ENCODE results near the gene GYS1. TPM values are rescaled to one million over a fixed set of nuclear protein-coding genes. Genes with fewer than 3 reads are reported as not detected.
A peak's percentile ranks its signal among the peaks of the same experiment; 100 is the strongest.

Gene GYS1
- total RNA-seq, 1 donor from 2014 or later, result 71.2 TPM

GRCh38 chr19:48970139-48970766 lies 22.9 kb downstream of the GYS1 start:
- H3K4me1 Mint-ChIP-seq (ENCODE audit: low read depth), result peaks cover 29% of the 10 kb centered on the region
- H3K4me3 Mint-ChIP-seq, result no peak overlapping the region
- H3K27ac Mint-ChIP-seq, result no peak overlapping the region
- H3K27me3 Mint-ChIP-seq (ENCODE audit: insufficient read depth), result no peaks in the 10 kb centered on the region
- intact Hi-C loops (cut with micrococcal nuclease), result loop anchor here (2.0 kb wide), 1 partner anchor 135 kb away; no protein-coding TSS in a partner anchor
- no peak for DNase-seq (ENCODE audit: low spot score)
- peaks cover 30% of the 10 kb centered on the region for H3K36me3 Mint-ChIP-seq (ENCODE audit: low read depth)
- H3K9me3 Mint-ChIP-seq, result no peaks in the 10 kb centered on the region

GRCh38 chr19:48969276-48970138 lies 23.6 kb downstream of the GYS1 start:
- H3K4me3 Mint-ChIP-seq, result no peak overlapping the region
- no peaks in the 10 kb centered on the region for H3K9me3 Mint-ChIP-seq
- H3K4me1 Mint-ChIP-seq (ENCODE audit: low read depth), result peaks cover 32% of the 10 kb centered on the region
- intact Hi-C loops (cut with micrococcal nuclease), result loop anchor here (2.0 to 10.0 kb wide), 3 partner anchors 135 to 322 kb away; partner anchors contain the start of gene CA11
- no peak for DNase-seq (ENCODE audit: low spot score)
- H3K36me3 Mint-ChIP-seq (ENCODE audit: low read depth), result peaks cover 30% of the 10 kb centered on the region
- H3K27ac Mint-ChIP-seq, result no peak overlapping the region
- H3K27me3 Mint-ChIP-seq (ENCODE audit: insufficient read depth), result no peaks in the 10 kb centered on the region

- peaks cover 30% of the 10 kb centered on the region for H3K36me3 Mint-ChIP-seq (ENCODE audit: low read depth)
- H3K27ac Mint-ChIP-seq, result no peak overlapping the region
- H3K9me3 Mint-ChIP-seq, result no peaks in the 10 kb centered on the region
- DNase-seq (ENCODE audit: low spot score), result no peak
- no peak overlapping the region for H3K4me3 Mint-ChIP-seq
- intact Hi-C loops (cut with micrococcal nuclease), result loop anchor here (5.0 to 10.0 kb wide), 2 partner anchors 244 to 322 kb away; partner anchors contain the start of gene CA11
- no peaks in the 10 kb centered on the region for H3K27me3 Mint-ChIP-seq (ENCODE audit: insufficient read depth)
- peaks cover 39% of the 10 kb centered on the region for H3K4me1 Mint-ChIP-seq (ENCODE audit: low read depth)
Measured at GRCh38 chr19:48968813-48969218, 24.3 kb downstream of the GYS1 start.

- no peaks in the 10 kb centered on the region for H3K9me3 Mint-ChIP-seq
- H3K27me3 Mint-ChIP-seq (ENCODE audit: insufficient read depth), result no peaks in the 10 kb centered on the region
- peak overlapping the region; percentile 18 for H3K27ac Mint-ChIP-seq
- peaks cover 45% of the 10 kb centered on the region for H3K4me1 Mint-ChIP-seq (ENCODE audit: low read depth)
- intact Hi-C loops (cut with micrococcal nuclease), result loop anchor here (5.0 to 10.0 kb wide), 2 partner anchors 243 to 321 kb away; partner anchors contain the start of gene CA11
- H3K4me3 Mint-ChIP-seq, result peak overlapping the region; percentile 28
- no peak for DNase-seq (ENCODE audit: low spot score)
- H3K36me3 Mint-ChIP-seq (ENCODE audit: low read depth), result peaks cover 30% of the 10 kb centered on the region
Measured at GRCh38 chr19:48968179-48968661, 24.9 kb downstream of the GYS1 start.

GRCh38 chr19:48967346-48968178 lies 25.5 kb downstream of the GYS1 start:
- Mint-ChIP-seq H3K27me3 (ENCODE audit: insufficient read depth) (no peaks in the 10 kb centered on the region), H3K36me3 (ENCODE audit: low read depth) (peaks cover 26% of the 10 kb centered on the region), H3K27ac (no peak overlapping the region), H3K9me3 (no peaks in the 10 kb centered on the region), H3K4me1 (ENCODE audit: low read depth) (peaks cover 52% of the 10 kb centered on the region), H3K4me3 (peak overlapping the region; percentile 95)
- DNase-seq (ENCODE audit: low spot score), result no peak
- intact Hi-C loops (cut with micrococcal nuclease), result loop anchor here (5.0 to 10.0 kb wide), 2 partner anchors 243 to 320 kb away; partner anchors contain the start of gene CA11

GRCh38 chr19:48966541-48967345 lies 26.4 kb downstream of the GYS1 start:
- H3K4me1 Mint-ChIP-seq (ENCODE audit: low read depth), result peaks cover 59% of the 10 kb centered on the region

GRCh38 chr19:48965806-48966540 lies 27.1 kb downstream of the GYS1 start:
- no peaks in the 10 kb centered on the region for H3K9me3 Mint-ChIP-seq
- H3K4me3 Mint-ChIP-seq, result peak overlapping the region; percentile 95
- H3K27me3 Mint-ChIP-seq (ENCODE audit: insufficient read depth), result no peaks in the 10 kb centered on the region
- peaks cover 26% of the 10 kb centered on the region for H3K36me3 Mint-ChIP-seq (ENCODE audit: low read depth)
- peak overlapping the region; percentile 96 for H3K27ac Mint-ChIP-seq
- DNase-seq (ENCODE audit: low spot score), result peak; percentile 84
- intact Hi-C loops (cut with micrococcal nuclease), result loop anchor here (1.0 to 10.0 kb wide), 9 partner anchors 12 to 497 kb away; partner anchors contain the start of genes BAX, CA11, CYTH2 and DHDH
- peaks cover 59% of the 10 kb centered on the region for H3K4me1 Mint-ChIP-seq (ENCODE audit: low read depth)

More at GRCh38 chr19:48966541-48967345, 26.4 kb downstream of the GYS1 start:
- DNase-seq (ENCODE audit: low spot score), result no peak
- peaks cover 26% of the 10 kb centered on the region for H3K36me3 Mint-ChIP-seq (ENCODE audit: low read depth)
- intact Hi-C loops (cut with micrococcal nuclease), result loop anchor here (5.0 to 10.0 kb wide), 2 partner anchors 242 to 319 kb away; partner anchors contain the start of gene CA11
- peak overlapping the region; percentile 95 for H3K4me3 Mint-ChIP-seq
- H3K9me3 Mint-ChIP-seq, result no peaks in the 10 kb centered on the region
- no peaks in the 10 kb centered on the region for H3K27me3 Mint-ChIP-seq (ENCODE audit: insufficient read depth)
- peak overlapping the region; percentile 96 for H3K27ac Mint-ChIP-seq

- Mint-ChIP-seq H3K27me3 (ENCODE audit: insufficient read depth) (no peaks in the 10 kb centered on the region), H3K27ac (peak within 1 kb of the TSS; percentile 96), H3K4me3 (peak within 1 kb of the TSS; percentile 95), H3K4me1 (ENCODE audit: low read depth) (peaks cover 58% of the 10 kb centered on the region), H3K9me3 (no peaks in the 10 kb centered on the region), H3K36me3 (ENCODE audit: low read depth) (peaks cover 25% of the 10 kb centered on the region)
- intact Hi-C loops (cut with micrococcal nuclease), result loop anchor here (1.0 to 10.0 kb wide), 9 partner anchors 11 to 496 kb away; partner anchors contain the start of genes BAX, CA11, CYTH2 and DHDH
- peak; percentile 91 for DNase-seq (ENCODE audit: low spot score)
Measured at GRCh38 chr19:48965040-48965805, 27.9 kb downstream of the GYS1 start, which contains the start of gene FTL. Gene FTL, plus strand, starts transcription at chr19:48965309. Its CDS starts 199 bp downstream, at chr19:48965508.

- Mint-ChIP-seq H3K27ac (peak overlapping the region; percentile 95), H3K36me3 (ENCODE audit: low read depth) (peaks cover 22% of the 10 kb centered on the region), H3K4me3 (peak overlapping the region; percentile 95), H3K27me3 (ENCODE audit: insufficient read depth) (no peaks in the 10 kb centered on the region), H3K4me1 (ENCODE audit: low read depth) (peaks cover 58% of the 10 kb centered on the region), H3K9me3 (no peaks in the 10 kb centered on the region)
- intact Hi-C loops (cut with micrococcal nuclease), result loop anchor here (1.0 to 10.0 kb wide), 9 partner anchors 10 to 495 kb away; partner anchors contain the start of genes BAX, CA11, CYTH2 and DHDH
- DNase-seq (ENCODE audit: low spot score), result no peak
Measured at GRCh38 chr19:48964205-48965039, 28.7 kb downstream of the GYS1 start.
